Inflammatory macrophage treated with lipopolysaccharide for 1 hour (primary cell): ENCODE results near the gene LYPD6B.

Source experiments
- DNase-seq, 2 donors: peaks; one replicate each; pipeline ENCODE4 v3.0.0-alpha.2; 2020 to 2022

Gene LYPD6B

GRCh38 chr2:149044500-149044899 is 6.0 kb downstream of the LYPD6B start:
- DNase-seq: no peak

GRCh38 chr2:149047118-149047517 is 8.6 kb downstream of the LYPD6B start:
- no peak for DNase-seq

- DNase-seq: no peak
These were observed 10.6 kb downstream of the LYPD6B start for GRCh38 chr2:149049142-149049541.

GRCh38 chr2:149050188-149050587 is 11.7 kb downstream of the LYPD6B start:
- DNase-seq: no peak

GRCh38 chr2:149055751-149056150 is 17.3 kb downstream of the LYPD6B start:
- DNase-seq: no peak

- no peak for DNase-seq
These were observed 18.2 kb downstream of the LYPD6B start for GRCh38 chr2:149056541-149057255.

GRCh38 chr2:149057401-149057800 is 18.9 kb downstream of the LYPD6B start:
- no peak for DNase-seq

- no peak for DNase-seq
These were observed 20.4 kb downstream of the LYPD6B start for GRCh38 chr2:149058936-149059335.

- no peak for DNase-seq
These were observed 21.3 kb downstream of the LYPD6B start for GRCh38 chr2:149059822-149060221.

GRCh38 chr2:149061133-149061745 is 22.7 kb downstream of the LYPD6B start:
- DNase-seq: no peak

GRCh38 chr2:149062531-149062930 is 24.0 kb downstream of the LYPD6B start:
- no peak for DNase-seq

GRCh38 chr2:149063177-149063576 is 24.7 kb downstream of the LYPD6B start:
- DNase-seq: no peak

GRCh38 chr2:149064365-149064841 is 25.9 kb downstream of the LYPD6B start:
- DNase-seq: no peak

- DNase-seq: no peak
These were observed 26.5 kb downstream of the LYPD6B start for GRCh38 chr2:149064856-149065630.

GRCh38 chr2:149068225-149068995 is 29.9 kb downstream of the LYPD6B start:
- DNase-seq: no peak

- peak; percentile 62 to 63 for DNase-seq
These were observed 30.7 kb downstream of the LYPD6B start for GRCh38 chr2:149068996-149069888.

- no peak for DNase-seq
These were observed 32.3 kb downstream of the LYPD6B start for GRCh38 chr2:149070681-149071320.

GRCh38 chr2:149075105-149075504 is 36.6 kb downstream of the LYPD6B start:
- no peak for DNase-seq

- DNase-seq: no peak
These were observed 37.4 kb downstream of the LYPD6B start for GRCh38 chr2:149075853-149076252.

- DNase-seq: no peak
These were observed 38.4 kb downstream of the LYPD6B start for GRCh38 chr2:149076863-149077412.

GRCh38 chr2:149077861-149078260 is 39.4 kb downstream of the LYPD6B start:
- no peak for DNase-seq
